ENCODE data around the gene CNR2.
"Not testable (repeated sequence)": the region's sequence is repeated elsewhere in the genome, so short reads cannot be mapped to it uniquely, and the experiment has no call there.

CNR2 gene

DNA sequence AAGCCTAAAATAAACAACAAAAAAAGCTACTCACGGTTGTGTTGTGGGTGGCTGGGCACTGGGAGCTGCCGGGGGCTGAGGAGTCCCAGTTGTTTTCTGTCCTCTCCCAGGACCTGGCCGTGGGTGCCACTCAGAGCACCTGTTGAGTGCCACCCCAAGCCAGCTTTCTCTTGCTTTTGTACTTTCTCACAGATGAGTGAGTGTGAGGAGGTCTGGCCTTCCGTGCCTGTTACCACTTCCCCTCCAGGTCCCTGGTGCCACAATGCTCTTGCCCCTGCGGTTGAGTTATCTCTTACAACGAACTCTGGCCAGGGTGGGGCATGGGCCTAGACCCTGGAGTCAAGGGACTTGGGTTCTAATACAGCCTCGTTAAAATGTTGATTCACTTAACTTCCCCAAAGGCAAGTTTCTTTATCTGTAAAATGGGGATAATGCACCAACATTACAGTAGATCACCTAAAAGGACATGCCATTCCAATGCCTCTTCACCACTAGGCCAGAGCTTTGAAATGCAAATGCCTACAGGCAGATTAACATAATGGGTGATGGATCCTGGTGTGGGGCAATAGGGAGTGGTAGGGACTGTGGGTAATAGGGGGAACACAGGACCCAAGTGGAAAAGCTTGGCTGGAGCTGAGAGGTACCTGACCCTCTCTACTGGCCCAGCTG is at the start of gene CNR2:
TSS of gene CNR2 (minus strand) at position 151 of the 669 bp plus-strand sequence. CDS start 37,745 bp downstream, outside the sequence.
- no peak for DNase-seq

DNA sequence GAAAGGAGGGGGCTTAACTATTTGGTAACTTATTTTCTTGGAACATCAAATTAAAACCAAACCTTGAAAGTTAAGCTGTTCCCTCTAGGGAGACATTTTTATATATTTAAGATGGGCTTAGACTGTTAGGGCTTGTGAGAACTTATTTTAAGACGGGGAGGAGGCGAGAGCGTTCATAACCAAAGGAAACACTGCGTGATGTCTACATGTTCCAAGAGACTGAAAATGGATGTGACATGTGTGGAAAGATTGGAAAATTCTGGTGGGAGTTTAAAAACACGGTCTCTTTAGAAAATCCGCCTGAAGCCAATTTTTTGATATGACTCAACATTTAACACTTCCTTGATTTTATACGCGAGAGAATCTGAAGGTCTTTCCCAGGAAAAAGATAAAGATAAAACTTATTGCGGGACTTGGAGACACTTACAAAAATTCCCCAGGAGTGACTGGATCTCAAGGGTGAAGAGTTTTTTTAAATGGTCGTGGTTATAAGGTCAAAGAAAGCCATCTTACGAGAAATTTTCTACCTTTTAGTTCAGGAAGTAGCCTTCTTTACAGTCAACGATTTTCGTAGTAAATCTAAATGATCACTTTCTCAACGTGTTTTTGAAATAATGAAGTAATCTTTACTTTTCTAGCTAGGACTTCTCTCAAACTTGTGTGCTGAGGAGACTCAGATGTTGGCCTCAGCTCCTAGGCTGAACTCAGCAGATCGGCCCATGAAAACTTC is 47.3 kb upstream of the CNR2 start:
- no peak for DNase-seq

- DNase-seq: peak; percentile 96 to 98
Measured at GRCh38 chr1:23959461-23960290, 46.5 kb upstream of the CNR2 start, which contains the start of gene PNRC2. PNRC2 (plus strand) TSS chr1:23959828; CDS start chr1:23961458, 1,630 bp downstream.

GRCh38 chr1:23958810-23959460 is 45.8 kb upstream of the CNR2 start:
- DNase-seq: peak; percentile 80 to 84

DNA sequence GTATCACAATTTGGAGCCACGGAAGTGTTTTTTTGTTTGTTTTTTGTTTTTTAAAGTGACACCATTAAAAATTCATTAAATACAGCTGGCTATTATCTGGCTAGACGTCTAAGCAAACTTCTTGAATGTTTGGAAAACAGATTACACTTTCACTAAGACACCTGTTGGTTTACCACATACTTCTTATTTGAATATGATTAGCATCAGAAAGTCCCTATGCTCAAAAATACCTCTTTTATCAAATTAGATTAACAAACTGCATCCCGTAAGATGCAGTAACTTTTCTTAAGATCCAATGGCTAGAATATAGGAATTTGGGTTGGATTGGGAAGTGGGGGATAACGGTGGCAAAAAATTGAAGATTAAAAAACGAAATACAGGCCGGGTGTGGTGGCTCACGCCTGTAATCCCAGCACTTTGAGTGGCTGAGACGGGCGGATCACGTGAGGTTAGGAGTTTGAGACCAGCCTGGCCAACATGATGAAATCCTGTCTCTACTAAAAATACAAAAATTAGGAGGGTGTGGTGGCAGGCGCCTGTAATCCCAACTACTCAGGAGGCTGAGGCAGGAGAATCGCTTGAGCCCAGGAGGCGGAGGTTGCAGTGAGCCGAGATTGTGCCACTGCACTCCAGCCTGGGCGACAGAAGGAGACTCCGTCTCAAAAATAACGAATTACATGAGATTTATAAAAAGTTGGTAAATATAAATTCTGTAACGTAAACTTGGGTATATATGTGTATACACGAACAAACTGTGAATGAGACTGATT is 45.1 kb upstream of the CNR2 start:
- not testable (repeated sequence) for DNase-seq

DNA sequence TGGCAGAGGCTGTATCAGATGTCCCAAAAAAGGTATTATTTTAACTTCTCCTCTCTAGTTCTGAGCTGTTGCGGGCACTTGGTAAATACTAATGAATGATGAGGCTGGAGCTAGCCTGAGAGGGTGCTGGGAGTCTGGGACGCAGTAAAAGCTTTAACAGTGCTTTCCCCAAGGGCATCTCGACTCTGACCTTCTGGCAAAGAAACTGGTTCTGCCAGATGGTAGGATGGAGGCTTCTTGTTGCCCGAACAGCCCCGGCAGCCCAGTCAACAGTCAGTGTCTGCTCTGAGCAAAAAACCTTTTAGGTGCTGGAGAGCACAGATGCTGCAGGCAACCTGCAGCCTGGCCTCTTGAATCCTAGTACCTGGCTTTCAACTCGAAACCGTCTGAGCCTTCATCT is 43.9 kb upstream of the CNR2 start:
- DNase-seq: peak; percentile 41 to 90

DNA sequence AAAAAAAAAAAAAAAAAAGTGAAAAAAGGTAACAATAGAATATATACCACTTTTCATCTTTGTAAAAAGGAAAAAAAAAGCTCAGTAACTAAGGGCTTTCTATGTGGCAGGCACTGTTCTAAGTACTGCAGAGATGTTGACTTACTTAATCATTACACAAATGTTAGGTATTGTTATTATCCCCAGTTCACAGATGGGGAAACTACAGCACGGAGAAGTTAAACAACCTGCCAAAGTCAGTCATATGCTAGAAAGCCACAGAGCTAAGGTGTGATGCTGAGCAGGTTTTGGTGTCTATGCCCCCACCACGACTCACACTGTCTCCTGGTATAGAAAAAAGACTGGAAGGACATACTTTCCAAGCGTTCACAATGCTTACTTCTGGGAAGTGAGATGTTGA is 39.9 kb upstream of the CNR2 start:
- DNase-seq: no peak

DNA sequence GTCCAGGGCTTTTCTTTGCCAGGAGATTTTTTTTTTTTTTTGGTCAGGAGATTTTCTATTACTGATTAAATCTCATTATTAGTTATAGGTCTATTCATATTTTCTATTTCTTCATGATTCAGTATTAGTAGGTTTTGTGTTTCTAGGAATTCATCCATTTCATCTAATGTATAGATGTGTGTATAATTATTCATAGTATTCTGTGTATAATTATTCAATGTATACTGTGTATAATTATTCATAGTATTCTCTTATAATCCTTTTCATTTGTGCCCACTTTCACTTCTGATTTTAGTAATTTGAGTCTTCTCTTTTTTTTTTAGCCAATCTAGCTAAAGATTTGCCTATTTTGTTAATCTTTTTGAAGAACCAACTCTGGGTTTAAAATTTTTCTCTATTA is 34.2 kb upstream of the CNR2 start:
- no peak for DNase-seq

DNA sequence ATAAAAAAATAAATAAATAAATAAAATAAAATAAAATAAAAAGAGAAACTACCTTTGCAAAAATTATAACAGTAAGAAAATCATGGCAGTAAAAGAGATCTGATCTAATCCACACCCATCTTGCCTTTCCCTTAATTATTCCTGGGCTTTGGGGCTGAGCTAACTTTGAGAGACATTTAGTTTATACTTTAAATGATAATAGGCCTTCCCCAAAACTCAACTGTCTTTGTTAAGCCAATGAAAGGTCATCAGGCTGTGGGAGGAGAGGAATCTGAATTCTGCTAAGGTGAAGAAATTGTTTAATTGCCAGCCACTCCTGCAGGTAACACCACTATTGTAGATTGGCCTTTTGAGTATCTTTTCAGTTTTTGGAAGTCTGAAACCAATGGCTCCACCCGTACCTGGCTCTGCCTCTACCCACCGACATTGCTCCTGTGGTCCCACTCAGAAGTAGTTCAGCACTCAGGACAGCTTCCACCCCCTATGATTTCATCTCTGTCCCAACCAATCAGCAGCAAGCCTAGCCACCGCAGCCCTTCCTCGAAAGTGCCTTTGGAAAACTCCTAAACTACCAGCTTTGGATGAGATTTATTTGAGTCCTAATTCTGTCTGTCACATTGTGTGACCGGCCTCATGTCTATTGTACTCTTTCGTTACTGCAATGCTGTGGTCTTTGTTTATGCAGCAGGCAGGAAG is 23.5 kb upstream of the CNR2 start:
- no peak for DNase-seq

DNA sequence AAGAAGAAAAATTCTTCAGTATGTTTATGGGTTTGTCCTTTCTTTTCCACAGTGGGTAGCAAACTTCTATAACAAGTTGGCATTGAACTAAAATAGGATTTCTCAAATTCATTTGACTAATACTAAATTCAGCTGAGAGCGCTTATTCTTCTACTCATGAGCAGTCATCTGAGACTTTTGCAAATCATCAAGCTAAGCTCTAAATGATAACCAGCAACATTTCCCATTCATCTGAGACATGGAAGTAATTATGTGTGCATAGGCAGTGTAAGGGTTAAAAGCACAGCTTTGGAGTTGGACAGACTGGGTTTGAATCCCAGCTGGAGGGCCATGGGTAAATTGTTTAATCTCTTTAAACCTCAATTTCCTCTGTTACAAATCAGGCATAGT is 18.3 kb upstream of the CNR2 start:
- no peak for DNase-seq

GRCh38 chr1:23930861-23931490 is 17.8 kb upstream of the CNR2 start:
- no peak for DNase-seq

GRCh38 chr1:23930270-23930669 is 17.1 kb upstream of the CNR2 start:
- no peak for DNase-seq

- no peak for DNase-seq
Measured at GRCh38 chr1:23928789-23929188, 15.6 kb upstream of the CNR2 start.

DNA sequence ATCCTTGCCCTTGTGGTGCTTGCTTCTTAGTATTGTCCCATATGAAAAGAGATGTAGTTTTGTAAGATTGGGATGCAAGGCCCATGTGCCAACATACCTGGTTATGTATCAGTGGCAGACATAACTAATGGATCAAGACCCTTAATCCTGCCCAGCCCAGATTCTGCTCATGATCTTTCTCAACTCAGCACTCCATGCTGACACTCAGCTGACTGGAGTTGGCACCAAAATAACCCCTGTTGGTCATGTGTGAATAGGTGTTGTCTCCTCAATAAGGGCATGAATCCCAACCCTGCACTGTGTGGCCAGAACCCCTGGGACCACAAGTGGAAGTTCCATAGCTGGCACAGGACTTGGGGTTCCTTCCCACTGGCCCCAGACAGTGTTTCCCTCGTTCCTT is 13.9 kb upstream of the CNR2 start:
- DNase-seq: no peak

DNA sequence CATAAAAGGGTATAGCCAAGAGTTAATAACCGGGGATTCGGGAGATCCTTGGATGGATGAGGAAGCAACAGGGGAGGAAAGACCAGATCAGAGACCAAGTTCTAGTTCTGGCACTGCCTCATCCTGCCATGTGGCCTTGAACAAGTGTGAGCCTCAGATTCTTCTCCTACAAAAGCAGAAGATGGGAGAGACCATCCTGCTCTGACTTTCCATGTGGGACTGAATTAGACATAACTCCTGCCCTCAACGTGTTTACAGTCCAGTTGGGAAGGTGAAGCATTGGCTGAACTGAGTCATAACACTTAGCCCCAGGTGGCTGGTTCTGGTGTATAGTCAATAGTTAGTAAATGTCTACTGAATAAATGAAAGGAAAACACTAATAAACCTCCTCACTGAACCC is 12.1 kb upstream of the CNR2 start:
- DNase-seq: no peak

- DNase-seq: no peak
Measured at GRCh38 chr1:23924601-23925000, 11.4 kb upstream of the CNR2 start.

DNA sequence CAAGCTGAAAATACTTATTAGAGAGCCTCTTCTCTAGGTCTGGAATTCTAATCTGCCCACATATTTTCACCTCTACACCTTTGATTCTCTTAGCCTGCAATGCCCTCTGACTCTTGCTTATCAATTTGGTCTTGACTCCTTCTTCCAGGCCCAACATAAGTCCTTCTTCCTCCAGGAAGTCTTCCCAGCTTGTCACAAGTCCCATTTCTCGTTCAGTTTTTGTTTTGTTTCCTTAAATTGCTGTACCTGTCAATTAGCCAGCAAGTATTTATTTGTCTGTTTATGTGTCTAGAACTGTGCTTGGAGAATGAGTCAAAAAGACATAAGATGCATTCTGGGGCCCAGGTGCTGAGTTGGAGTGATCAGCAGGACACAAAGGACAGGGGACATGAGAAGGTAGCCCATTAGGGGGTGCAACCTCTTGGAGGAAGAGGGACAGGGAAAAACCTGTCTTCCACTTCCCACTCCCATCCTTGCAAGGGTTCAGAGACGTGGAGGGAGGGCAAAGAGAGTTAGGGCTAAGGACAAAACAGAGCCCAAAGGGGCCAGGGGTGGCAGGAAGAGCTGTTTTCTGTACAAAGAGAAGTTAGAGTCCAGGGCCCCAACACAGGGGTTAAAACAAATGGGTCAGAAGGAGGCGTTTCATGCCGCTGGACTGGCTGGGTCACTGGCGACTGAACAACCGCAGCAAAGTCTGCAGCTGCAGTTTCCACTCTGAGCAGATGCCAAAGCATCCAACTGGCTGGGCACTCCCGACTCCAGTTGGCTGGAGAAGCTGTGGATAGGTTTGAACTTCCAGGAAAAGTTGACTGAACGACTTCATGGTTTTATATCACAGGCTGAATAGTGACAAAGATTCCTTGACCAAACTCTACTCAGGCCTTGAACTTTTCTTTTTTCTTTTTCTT is 10.7 kb upstream of the CNR2 start:
- no peak for DNase-seq

DNA sequence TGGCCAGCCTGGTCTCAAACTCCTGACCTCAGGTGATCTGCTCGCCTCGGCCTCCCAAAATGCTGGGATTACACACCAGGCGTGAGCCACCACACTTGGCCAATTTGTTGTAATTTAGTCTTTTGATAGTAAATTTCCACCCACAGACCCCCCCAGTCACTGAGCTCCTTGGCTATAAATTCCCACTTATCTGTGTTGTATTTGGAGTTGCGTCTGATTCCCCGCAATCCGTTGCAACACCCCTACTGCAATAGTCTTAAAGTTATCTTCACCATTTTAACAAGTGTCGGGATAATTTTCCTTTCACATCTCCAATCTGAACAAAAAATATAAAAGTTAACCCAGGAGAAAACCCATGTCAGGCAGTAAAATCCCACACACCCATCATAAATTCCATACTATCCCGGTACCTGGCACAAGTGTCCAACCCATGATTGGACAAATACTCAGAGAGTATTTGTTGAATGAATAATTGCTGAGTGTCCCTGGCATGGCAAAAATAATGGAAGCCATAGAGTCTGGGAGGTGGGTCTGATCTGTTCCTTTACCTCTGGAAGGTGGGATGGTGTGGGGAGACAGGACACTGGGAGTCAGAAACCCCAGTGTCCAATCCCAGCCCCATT is 9.3 kb upstream of the CNR2 start:
- no peak for DNase-seq
